ENCODE data around the gene CEP89. TPM values are rescaled to one million over a fixed set of nuclear protein-coding genes. Genes with fewer than 3 reads are reported as not detected.
A peak's percentile ranks its signal among the peaks of the same experiment; 100 is the strongest.
"Not testable (repeated sequence)": the region's sequence is repeated elsewhere in the genome, so short reads cannot be mapped to it uniquely, and the experiment has no call there.

CEP89 gene
- total RNA-seq, 4 donors from 2014 or later, result 4.6 to 10.5 (median 8.7) TPM

GRCh38 chr19:32971012-32971595, 654 bp downstream of the CEP89 start:
- TF ChIP-seq POLR2A (IDR thresholded peaks at IDR 0.05) (no peak), CTCF (IDR thresholded peaks at IDR 0.05) (no peak)

GRCh38 chr19:32969549-32969948, 2.2 kb downstream of the CEP89 start:
- Histone ChIP-seq H3K4me1 (peaks cover 6 to 30% (median 11%) of the 10 kb centered on the region in 3 donors), H3K27ac (no peak overlapping the region), H3K36me3 (peaks cover 0 to 35% (median 5%) of the 10 kb centered on the region in 3 donors), H3K9me3 (no peaks in the 10 kb centered on the region), H3K4me3 (no peak overlapping the region), H3K27me3 (no peaks in the 10 kb centered on the region)
- TF ChIP-seq POLR2A (IDR thresholded peaks at IDR 0.05) (no peak), CTCF (IDR thresholded peaks at IDR 0.05) (no peak)
- 89 to 92% methylated on average over 2 to 5 of the region's 10 CpGs for WGBS, 2 donors
- DNase-seq, result no peak
- intact Hi-C loops (cut with DNase I), result no loop called here

More at GRCh38 chr19:32971012-32971595, 654 bp downstream of the CEP89 start:
- no peaks in the 10 kb centered on the region for H3K9me3 ChIP-seq
- H3K36me3 ChIP-seq, result peaks cover 0 to 19% (median 0%) of the 10 kb centered on the region in 3 donors
- H3K27ac ChIP-seq, result peak overlapping the region in 3 of 4 donors; percentile 32 to 90 (median 77)
- H3K4me1 ChIP-seq, result peaks cover 6 to 30% (median 11%) of the 10 kb centered on the region in 3 donors
- DNase-seq, result no peak
- H3K4me3 ChIP-seq, result peak overlapping the region; percentile 54 to 90 (median 83)
- intact Hi-C loops (cut with DNase I), result loop anchor here (10.0 kb wide), 1 partner anchor 144 kb away; no protein-coding TSS in a partner anchor
- 19 to 20% methylated on average over 17 to 19 of the region's 21 CpGs for WGBS, 2 donors
- H3K27me3 ChIP-seq, result no peaks in the 10 kb centered on the region

GRCh38 chr19:32966750-32967149, 5.0 kb downstream of the CEP89 start:
- intact Hi-C loops (cut with DNase I), result no loop called here
- TF ChIP-seq POLR2A (IDR thresholded peaks at IDR 0.05) (no peak), CTCF (IDR thresholded peaks at IDR 0.05) (no peak)
- WGBS, 2 donors, result 91 to 98% methylated on average over 9 of the region's 9 CpGs
- no peaks in the 10 kb centered on the region for H3K9me3 ChIP-seq
- H3K36me3 ChIP-seq, result peaks cover 3 to 60% (median 5%) of the 10 kb centered on the region in 3 donors
- H3K27me3 ChIP-seq, result no peaks in the 10 kb centered on the region
- H3K4me3 ChIP-seq, result no peak overlapping the region
- DNase-seq, result no peak
- H3K27ac ChIP-seq, result no peak overlapping the region
- H3K4me1 ChIP-seq, result peaks cover 6 to 23% (median 11%) of the 10 kb centered on the region in 3 donors

GRCh38 chr19:32945260-32945659, 26.5 kb downstream of the CEP89 start:
- no peak overlapping the region for H3K4me3 ChIP-seq
- DNase-seq, result no peak
- intact Hi-C loops (cut with DNase I), result no loop called here
- H3K27ac ChIP-seq, result no peak overlapping the region
- WGBS, 2 donors, result 87 to 90% methylated on average over 3 of the region's 3 CpGs
- H3K36me3 ChIP-seq, result peaks cover 0 to 97% (median 6%) of the 10 kb centered on the region in 3 donors
- H3K4me1 ChIP-seq, result no peaks in the 10 kb centered on the region
- H3K27me3 ChIP-seq, result no peaks in the 10 kb centered on the region
- TF ChIP-seq CTCF (IDR thresholded peaks at IDR 0.05) (no peak), POLR2A (IDR thresholded peaks at IDR 0.05) (no peak)
- H3K9me3 ChIP-seq, result no peaks in the 10 kb centered on the region

- H3K36me3 ChIP-seq, result peaks cover 0 to 98% (median 6%) of the 10 kb centered on the region in 3 donors
- intact Hi-C loops (cut with DNase I); H3K27me3 ChIP-seq; DNase-seq; H3K4me1 ChIP-seq; H3K27ac ChIP-seq; H3K4me3 ChIP-seq; H3K9me3 ChIP-seq: not testable (repeated sequence)
- 84 to 91% methylated on average over 5 of the region's 5 CpGs for WGBS, 2 donors
Measured at GRCh38 chr19:32941273-32941672, 30.5 kb downstream of the CEP89 start.
